Ramos (cell line): Measurements from ENCODE around the gene PSAP.

Experiments
- in situ Hi-C: fragments of 300-500 bp; cut with MboI; formaldehyde crosslinking; loops from one replicate; pipeline ENCODE4 v1.14.3; 2022; ENCODE audit warnings: low sequenced_read_pairs; ENCODE audit not compliant: unreplicated experiment

PSAP gene

DNA sequence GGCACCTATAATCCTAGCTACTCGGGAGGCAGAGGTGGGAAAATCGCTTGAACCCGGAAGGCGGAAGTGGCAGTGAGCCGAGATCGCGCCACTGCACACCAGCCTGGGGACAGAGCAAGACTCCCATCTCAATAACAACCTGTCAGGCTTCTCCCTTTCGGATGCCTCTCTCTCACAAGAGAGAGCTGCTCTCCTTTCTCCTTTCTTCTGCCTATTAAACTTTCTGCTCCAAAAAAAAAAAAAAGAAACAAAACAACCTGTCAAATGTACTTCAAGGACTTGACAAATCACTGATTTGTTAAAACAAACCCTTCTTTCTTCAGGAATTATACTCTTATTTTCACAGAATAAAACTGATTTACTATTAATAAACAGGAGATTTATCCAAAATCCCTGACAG lies 3.6 kb downstream of the PSAP start:
- in situ Hi-C loops = no loop called here

DNA sequence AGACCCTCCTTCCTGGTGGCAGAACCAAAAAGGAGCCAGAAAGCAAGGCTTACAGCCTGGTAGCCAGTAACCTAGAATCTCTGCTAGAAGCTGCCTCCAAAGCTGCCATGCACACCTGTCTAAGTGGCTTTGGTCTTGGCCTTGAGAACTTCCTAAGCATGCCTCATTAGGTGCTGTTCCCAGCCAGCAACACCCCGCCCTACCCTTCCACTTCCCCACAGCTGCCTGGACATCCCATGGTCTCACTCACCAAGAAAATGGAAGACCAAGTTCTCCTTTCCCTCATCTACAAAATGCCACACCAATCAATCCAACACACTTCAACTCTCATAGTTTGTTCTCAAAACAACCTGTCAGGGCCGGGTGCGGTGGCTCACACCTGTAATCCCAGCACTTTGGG lies 4.2 kb downstream of the PSAP start:
- in situ Hi-C loops = no loop called here

DNA sequence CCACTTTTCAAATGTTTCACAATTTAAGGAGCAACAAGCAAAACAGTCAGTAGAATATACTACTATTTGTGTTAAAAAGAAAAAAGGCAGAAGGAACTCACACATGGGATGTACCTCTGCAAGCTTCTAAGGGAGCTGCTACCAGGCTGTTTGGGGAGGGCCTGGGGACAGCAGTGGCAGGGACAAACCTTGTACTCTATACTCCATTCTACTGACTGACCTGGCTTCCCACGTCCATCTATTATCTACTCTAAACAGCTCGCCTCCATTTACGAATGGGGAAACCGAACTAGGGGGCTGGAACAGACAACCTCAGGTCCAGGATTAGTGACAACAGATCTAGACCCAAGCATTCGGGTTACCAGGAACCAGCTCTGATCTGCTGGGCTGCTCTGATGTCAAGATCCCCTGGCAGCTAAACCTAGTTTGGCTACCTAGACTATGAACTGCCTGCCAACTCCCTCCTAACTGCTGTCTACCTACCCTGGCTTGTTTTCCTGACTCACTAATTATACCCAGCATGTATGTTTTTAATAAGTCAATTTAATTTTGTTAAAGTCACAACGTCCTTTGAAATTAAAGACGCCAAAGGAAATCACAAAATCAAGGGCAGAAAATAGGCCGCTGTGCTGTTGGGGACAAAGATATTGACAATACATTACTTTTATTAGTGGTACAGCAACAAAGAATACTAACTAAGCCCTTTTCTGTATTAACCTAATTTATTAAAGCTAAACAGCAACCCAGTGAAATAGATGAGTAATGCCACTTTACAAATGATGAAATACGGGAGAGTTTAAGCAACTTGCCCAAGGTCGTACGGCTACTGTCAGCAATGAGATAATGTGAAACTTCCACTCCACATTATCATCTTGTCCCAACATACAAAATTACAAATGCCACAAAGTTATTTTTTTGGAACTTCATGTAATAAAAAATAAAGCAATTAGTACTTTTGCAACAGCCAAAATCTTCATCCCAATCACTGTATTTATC lies 5.3 kb downstream of the PSAP start:
- in situ Hi-C loops = no loop called here

DNA sequence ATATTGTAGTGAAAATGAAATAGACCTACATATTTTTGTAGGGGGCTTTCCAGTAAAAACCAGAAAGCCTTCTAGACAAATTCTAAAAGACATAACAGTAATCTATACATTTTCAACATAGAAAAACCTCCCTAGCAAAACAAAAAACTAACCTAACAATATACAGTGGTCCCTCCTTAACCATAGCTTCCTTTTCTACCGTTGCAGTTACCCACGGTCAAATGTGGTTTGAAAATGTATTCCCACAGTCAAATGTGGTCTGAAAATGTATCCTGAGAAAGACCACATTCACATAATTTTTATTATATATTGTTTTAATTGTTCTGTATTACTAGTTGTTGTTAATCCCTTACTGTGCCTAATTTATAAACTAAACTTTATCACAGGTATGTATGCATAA lies 6.4 kb downstream of the PSAP start:
- in situ Hi-C loops = no loop called here

DNA sequence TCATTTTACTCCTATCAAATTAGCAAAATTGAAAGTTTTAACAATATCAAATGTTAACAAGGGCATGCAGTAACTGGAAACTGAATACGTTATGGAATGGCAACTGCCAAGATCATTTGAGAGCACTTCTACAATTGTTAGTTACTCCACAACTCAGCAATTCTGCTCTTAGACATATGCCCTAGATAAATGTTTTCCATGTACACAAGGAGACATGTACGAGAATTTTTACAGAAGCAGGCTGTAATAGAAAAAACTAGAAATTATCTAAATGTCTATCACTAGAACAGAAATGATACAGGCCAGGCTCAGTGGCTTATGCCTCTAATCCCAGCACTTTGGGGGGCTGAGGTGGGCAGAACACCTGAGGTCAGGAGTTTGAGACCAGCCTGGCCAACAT lies 7.0 kb downstream of the PSAP start:
- in situ Hi-C loops = no loop called here

DNA sequence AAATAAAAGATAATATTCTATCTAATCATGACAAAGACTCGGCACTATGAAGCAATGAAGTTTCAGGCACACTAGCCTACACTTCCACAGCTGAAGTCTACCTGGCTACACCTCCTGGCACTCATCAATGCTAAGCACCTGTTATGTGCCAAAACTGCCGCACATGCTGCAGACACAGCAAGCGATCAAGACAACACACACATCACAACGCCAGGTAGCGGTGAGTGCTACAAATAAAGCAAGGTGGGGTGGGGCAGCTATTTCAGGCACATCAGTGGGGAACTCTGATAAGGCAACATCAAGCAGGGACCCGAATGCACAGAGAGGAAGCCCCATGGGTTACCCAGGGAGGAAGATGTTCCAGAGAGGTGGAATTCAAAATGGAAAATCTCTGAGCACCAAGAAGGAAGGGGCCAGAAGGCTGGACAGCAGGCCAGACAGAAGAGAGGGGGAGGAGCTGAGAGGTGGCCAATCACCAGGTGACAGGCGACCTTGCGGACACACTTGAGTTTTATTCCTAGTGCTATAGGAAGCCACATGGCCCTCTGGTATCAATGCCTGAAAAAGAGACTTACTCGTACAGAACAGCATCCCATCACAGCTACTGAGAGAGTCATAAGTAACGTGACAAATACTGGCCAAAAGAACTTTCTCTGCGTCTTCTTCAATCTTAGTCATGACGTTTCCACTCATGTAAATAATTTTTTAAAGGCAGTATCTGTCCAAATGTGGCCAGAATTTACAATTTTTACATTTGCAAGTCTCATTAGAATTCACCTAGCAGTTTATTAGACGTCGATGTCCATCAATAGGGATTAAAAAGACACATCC lies 8.0 kb downstream of the PSAP start:
- in situ Hi-C loops = no loop called here

DNA sequence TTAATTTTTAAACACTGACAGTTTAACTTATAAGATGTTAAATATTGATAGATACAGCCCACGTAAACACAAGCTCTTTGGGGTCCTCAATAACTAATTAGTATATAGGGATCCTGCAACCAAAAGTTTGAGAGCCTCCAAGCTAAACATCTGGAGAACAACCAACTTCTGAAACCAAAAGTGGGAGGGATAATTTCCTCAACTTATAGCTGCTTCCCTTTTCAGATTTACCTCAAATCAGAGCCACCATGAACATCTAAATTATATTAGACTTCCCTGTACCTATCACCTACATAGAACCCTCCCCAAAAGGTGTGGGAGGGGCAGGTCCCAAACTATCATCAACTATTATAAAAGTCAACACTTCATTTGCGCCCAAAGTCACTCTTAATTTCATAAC lies 8.6 kb downstream of the PSAP start:
- in situ Hi-C loops = no loop called here

DNA sequence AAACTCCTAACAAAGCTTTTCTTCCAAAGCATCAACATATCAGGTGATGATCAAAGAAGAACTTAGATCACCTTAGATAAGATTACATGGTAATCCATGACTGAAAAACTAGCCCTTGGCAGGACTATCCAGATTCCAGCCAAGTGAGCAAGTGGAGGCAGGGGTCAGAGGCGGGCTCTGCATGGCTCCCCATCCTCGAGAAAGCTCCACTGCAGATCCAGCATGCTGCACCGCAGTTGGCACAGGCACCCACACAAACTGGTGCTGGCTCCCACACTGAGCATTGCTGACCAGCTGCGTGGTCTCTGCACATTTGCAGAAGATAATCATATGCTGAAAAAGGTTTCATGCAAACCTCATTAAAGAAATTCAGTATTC lies 10.1 kb downstream of the PSAP start:
- in situ Hi-C loops = no loop called here

DNA sequence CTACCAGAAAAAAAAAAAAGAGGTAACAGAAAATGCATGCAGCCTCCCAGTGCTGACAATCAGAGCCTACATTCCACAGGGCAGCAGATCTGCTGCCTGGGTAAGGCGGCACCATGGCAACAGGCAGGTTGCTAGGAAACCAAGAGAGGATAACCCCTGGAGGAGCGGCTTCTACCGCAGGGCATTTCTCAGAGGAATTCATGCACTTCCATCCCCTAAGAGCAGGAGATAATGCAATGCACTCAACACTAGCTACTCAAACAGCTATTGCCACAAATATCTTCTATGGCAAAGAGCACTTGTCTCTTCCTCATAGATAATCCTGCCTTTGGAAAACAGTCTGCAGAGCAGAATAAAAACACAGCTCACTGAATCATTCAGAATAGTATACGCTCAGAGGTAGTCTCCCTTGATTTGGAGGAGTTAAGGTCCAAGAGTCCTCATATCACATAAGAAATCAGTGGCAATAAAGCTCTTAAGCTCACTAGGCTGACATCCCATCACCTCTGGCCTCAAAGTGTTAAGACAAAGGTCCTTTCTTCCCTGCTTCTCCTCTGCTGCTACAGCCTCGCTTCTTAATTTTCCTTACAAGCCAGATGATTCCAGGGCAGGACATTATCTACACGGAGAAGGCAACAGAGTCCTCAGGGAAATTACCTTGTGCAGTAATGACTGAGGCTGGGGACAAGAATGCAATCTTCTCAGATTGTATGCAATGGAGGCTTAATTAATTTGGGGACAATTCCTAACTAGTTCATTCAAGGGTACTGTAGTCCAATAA lies 10.7 kb downstream of the PSAP start:
- in situ Hi-C loops = no loop called here

DNA sequence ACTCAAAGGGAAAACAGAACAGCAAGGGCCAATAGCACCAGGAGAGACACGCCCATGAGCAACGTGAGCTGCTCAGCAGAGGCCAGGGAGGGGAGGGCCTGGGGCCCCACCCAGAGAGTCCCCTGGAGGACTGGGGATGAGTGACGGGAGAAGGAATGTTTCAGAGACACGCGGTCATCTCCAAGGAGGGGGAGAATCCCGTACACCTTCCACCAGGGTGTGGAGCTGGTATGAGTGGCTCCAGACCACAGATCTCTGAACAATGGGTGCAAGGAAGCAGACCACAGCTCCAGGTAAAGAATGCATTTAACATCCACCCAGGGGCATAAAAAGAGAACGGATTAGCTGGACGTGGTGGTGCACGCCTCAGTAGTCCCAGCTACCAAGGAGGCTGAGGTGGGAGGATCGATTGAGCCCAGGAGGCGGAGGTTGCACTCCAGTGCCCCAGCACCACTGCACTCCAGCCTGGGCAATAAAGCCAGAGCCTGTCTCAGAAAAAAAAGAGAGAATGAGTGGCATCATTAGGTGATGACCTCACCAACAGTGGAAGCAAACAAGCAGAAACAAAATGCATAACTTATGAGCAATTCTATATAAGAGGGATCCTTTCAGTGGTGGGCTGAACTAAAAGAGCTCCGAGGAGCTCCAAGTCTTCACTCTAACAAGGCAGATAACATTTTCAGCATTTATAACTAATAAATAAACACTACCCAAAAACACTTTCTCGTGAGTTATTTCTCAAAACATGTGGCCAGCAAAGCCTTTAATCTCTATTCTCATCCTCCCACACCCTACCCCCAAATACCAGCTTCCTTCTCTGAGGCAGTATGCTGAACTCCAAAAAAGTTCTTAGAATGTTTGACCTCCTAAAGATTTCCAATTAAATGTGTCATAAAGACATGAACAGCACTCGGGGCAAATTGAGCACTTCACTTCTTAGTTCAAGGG lies 12.5 kb downstream of the PSAP start:
- in situ Hi-C loops = no loop called here

DNA sequence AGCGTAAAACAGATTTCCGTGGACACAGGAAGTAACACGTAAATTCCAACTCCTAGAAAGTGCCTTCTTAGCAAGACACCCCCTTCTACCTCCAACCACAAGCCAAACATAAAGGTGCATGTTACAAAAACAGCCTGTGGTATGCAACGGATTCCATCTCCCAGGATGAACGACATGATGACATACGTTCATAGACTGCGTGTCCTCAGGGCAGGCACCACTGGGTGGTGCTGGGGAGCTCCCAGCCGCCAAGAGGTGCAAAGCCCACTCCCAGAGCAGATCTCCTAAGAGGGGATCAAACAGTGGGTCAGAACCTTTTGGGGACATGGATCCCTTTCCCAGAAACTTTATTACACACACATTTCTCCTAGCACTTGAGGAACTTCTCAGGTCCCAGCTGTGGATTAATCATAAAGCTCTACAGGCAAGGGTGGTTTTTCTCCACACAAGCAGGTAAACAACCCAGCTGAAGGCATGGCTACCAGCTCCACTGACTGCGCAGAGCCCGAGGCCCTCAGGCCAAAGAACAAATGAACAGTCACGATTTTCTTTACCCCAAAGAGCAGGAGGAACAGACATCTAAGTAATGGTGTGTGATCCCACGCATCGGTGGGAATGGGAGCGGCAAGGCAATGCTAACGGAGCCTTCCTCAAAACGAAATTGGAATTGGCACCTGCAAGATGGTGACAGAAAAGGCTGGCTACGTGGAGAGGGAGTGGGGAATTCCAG lies 13.8 kb downstream of the PSAP start:
- in situ Hi-C loops = no loop called here

DNA sequence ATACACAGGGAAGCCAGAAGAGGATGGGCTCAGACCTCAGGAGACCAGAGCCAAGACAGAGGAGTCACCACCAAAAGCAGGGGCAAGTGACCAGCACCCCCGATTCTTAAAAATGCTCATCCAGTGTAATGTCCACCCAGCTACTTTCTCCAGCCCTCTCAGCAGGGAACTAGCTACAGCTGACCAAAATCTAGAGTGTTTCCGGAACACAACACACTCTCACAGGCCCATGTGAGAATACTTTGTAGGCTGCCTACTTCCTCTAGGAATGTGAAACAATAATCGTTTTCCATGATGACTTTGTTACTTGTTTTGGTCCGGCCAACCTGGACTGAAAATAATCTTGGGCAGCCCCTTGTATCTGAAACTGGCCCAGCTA lies 14.5 kb downstream of the PSAP start:
- in situ Hi-C loops = no loop called here

DNA sequence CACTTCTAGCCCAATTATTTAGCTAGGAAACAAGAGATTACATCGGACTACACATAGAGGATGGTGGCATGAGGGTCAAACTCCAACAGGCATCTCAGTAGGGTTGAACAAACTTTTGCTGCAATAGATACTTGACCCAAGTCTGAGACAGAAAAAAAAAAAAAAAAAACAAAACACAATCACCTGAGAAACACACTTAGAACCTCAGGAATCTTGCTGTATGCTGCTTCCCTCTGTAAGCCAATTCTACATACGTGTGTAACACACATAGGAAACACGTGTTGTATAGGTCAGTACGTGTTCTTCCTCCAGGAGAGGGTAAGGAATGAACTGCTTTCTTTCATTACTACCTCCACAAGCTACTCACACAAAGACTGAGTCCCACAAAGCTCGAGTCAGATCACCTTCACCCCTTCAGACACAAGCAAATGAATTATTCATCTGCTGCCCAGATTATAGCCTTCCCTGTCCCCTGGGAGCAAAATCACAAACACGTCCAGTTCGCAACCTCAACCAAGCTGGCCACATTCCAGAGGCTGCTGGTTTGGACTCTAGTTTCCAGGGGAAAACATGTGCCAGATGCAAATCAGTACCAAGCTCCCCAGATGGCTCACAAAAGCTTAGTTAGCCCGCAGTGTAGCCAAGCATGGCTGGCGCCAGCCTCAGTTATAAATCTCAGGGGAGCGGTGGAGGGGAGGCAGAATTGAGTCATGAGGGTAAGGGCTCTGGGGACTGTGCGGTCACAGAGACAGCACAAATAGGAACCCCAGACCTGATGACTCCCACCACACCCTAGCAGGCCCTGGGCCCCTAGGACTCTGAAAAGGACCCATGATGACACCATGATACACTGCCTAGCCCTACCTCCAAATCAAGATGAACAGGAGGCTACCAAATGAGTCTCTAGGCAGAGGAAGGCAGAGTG lies 15.1 kb downstream of the PSAP start:
- in situ Hi-C loops = no loop called here

DNA sequence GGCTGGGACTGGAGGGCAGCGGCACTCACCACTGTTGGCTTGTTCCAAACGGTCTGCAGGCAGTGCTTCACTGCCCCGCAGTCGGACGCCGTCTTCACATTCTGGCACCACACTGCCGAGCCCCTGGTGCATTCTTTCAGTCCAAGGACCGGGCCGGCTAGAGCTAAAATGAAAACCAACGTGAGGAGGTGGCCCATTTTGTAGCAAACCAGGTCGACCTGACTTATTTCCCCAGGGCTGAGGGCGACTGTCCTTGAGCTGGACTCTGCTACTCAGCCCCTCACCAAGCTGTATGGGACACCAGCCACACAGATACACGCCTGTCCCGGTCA lies 16.7 kb downstream of the PSAP start:
- in situ Hi-C loops = no loop called here

DNA sequence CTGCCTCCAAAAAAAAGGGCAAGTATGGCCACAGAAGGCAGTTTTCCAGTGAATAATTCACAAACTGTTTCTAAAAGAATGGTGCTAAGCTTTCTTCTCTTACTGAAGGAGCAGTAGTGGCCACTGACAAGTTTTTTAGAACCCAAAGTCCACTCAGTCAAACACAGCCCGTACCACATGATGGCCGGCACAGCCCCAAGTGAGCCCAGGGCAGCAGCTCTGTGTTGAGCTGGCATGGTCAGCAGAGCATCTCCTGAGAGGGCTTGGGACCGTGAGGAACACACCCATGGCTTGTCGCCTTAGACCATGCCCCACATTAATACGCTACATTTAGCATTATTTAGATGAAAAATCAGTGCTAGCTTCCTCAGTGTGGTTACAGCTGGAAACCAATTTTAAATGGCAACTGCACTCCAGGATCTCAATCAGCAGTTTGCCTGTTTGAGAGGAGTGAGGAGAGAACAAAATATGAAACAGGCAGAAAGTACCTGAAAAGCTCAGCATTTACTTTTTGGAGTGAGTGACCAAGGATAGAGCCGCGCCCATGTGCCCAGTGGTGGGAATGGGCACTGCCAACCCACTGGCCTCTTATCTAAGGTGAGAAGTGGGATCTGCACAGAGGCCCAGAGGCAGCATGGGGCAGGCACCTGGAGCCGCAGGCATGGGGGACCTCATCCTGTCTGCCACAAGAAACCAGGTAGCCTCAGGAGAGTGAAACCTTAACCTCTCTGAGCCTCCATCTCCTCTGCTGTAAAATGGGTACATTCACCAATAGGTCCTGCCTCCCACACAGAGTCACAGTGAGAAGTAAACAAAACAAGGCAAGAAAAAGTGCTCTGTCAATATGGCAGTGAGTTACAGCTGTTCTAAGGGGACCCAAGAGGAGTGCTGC lies 17.4 kb downstream of the PSAP start:
- in situ Hi-C loops = no loop called here

DNA sequence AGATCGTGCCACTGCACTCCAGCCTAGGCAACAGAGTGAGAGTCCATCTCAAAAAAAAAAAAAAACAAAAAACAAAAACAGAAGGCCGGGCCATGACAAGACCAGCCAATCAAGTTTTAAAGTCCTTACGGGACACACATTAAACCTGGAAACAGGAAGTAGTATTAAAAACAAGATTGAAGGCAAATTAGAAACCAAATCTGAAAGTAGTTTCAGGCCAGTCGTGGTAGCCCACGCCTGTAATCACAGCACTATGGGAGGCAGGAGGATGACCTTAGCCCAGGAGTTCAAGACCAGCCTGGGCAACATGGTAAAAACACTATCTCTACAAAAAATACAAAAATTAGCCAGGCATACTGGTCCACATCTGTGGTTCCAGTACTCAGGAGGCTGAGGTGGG lies 18.1 kb downstream of the PSAP start:
- in situ Hi-C loops = no loop called here
